Measurements from ENCODE around the gene CLDN10.

GRCh38 chr13:95546919-95547318, 5.6 kb upstream of the CLDN10 start:
- TF ChIP-seq, protein P1, sequence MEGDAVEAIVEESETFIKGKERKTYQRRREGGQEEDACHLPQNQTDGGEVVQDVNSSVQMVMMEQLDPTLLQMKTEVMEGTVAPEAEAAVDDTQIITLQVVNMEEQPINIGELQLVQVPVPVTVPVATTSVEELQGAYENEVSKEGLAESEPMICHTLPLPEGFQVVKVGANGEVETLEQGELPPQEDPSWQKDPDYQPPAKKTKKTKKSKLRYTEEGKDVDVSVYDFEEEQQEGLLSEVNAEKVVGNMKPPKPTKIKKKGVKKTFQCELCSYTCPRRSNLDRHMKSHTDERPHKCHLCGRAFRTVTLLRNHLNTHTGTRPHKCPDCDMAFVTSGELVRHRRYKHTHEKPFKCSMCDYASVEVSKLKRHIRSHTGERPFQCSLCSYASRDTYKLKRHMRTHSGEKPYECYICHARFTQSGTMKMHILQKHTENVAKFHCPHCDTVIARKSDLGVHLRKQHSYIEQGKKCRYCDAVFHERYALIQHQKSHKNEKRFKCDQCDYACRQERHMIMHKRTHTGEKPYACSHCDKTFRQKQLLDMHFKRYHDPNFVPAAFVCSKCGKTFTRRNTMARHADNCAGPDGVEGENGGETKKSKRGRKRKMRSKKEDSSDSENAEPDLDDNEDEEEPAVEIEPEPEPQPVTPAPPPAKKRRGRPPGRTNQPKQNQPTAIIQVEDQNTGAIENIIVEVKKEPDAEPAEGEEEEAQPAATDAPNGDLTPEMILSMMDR (conservative IDR thresholded peaks at IDR 0.05; ENCODE audit: low read depth, low read length), result no peak
- no peak for TF ChIP-seq EZH2 (IDR thresholded peaks at IDR 0.05; ENCODE audit: borderline replicate concordance, low read depth, low read length, poor library complexity, severe bottlenecking)
